Esophagus muscularis mucosa (tissue), 4 donors: ENCODE measurements around the gene UNKL. TPM values are rescaled to one million over a fixed set of nuclear protein-coding genes. Genes with fewer than 3 reads are reported as not detected.

Source experiments
- DNase-seq: peaks from one replicate; pipeline ENCODE4 v3.0.0-alpha.2; 2017; ENCODE audit errors: extremely low spot score
- H3K27ac ChIP-seq, 4 donors: fragments of 200-600 bp; sonication (generic); replicated peaks in 1 of 4; 1 replicate in 3 of 4; 2 replicates in 1 of 4; pipeline ENCODE4 v1.5.1; 2016 to 2019; ENCODE audit warnings: mild to moderate bottlenecking in 1 of 4
- H3K27me3 ChIP-seq, 4 donors: fragments of 200-600 bp; sonication (generic); one replicate each; pipeline versions ENCODE4 v1.5.1 to v1.6.0; 2016 to 2019
- H3K36me3 ChIP-seq, 4 donors: fragments of 200-600 bp; sonication (generic); one replicate each; pipeline ENCODE4 v1.5.1; 2016 to 2019
- H3K4me1 ChIP-seq, 4 donors: fragments of 200-600 bp; sonication (generic); one replicate each; pipeline ENCODE4 v1.5.1; 2016 to 2019
- H3K4me3 ChIP-seq, 4 donors: fragments of 200-600 bp; sonication (generic); 1 replicate in 2 of 4; 2 replicates in 2 of 4; pipeline ENCODE4 v1.5.1; 2016 to 2019; ENCODE audit warnings: mild to moderate bottlenecking in 4 of 4, moderate library complexity in 1 of 4
- H3K9me3 ChIP-seq, 4 donors: fragments of 200-600 bp; sonication (generic); 1 replicate in 3 of 4; 2 replicates in 1 of 4; pipeline ENCODE4 v1.5.1; 2016 to 2019
- EP300 ChIP-seq: sonication (generic); formaldehyde crosslinking; IDR thresholded peaks from one replicate; pipeline ENCODE4 v1.6.1; 2017; ENCODE audit warnings: antibody characterized with exemption
- POLR2A ChIP-seq: fragments of 450-650 bp; IDR thresholded peaks from one replicate; pipeline ENCODE4 v1.6.1; 2017; ENCODE audit warnings: antibody characterized with exemption, moderate library complexity, mild to moderate bottlenecking, low read depth
- POLR2AphosphoS5 ChIP-seq, 2 donors: sonication (generic); formaldehyde crosslinking; IDR thresholded peaks; one replicate each; pipeline ENCODE4 v1.6.1; 2017; ENCODE audit warnings: antibody characterized with exemption in 2 of 2
- WGBS: methylation state at CpG from one replicate; pipeline ENCODE4 v1.1.5; 2018; 5-methylcytosine and 5-hydroxymethylcytosine counted together
- intact Hi-C: fragments of 100-400 bp; cut with DNase I; formaldehyde crosslinking; loops from one replicate; pipeline ENCODE4 v1.15.1; 2023
- total RNA-seq, 4 donors: library from RNA; depleted of rRNA; stranded (reverse); fragments of >200 nt; gene quantifications; one replicate each; pipeline versions ENCODE4 v1.1.0 to v1.2.1, GENCODE V29; 2016
- TF ChIP-seq, protein P1 (sequence below), 3 experiments: fragments of 200-600 bp in 2 of 3; fragments of 450-650 bp in 1 of 3; sonication (generic) in 2 of 3; IDR thresholded peaks; one replicate each; pipeline ENCODE4 v1.5.1; 2017 to 2019; ENCODE audit warnings: antibody characterized with exemption in 3 of 3, mild to moderate bottlenecking in 2 of 3, moderate library complexity in 1 of 3

Gene UNKL
- total RNA-seq, 4 donors from 2014 or later: 9.3 to 23.7 (median 16.5) TPM

- H3K27me3 ChIP-seq: peaks cover 8 to 93% (median 36%) of the 10 kb centered on the region in 4 donors
- intact Hi-C loops: no loop called here
- TF ChIP-seq EP300 (no peak), POLR2AphosphoS5 (IDR thresholded peaks at IDR 0.05) (no peak), POLR2A (no peak)
- TF ChIP-seq, protein P1, sequence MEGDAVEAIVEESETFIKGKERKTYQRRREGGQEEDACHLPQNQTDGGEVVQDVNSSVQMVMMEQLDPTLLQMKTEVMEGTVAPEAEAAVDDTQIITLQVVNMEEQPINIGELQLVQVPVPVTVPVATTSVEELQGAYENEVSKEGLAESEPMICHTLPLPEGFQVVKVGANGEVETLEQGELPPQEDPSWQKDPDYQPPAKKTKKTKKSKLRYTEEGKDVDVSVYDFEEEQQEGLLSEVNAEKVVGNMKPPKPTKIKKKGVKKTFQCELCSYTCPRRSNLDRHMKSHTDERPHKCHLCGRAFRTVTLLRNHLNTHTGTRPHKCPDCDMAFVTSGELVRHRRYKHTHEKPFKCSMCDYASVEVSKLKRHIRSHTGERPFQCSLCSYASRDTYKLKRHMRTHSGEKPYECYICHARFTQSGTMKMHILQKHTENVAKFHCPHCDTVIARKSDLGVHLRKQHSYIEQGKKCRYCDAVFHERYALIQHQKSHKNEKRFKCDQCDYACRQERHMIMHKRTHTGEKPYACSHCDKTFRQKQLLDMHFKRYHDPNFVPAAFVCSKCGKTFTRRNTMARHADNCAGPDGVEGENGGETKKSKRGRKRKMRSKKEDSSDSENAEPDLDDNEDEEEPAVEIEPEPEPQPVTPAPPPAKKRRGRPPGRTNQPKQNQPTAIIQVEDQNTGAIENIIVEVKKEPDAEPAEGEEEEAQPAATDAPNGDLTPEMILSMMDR (IDR thresholded peaks at IDR 0.05): no peak
- peaks cover 0 to 7% (median 3%) of the 10 kb centered on the region in 4 donors for H3K9me3 ChIP-seq
- H3K4me1 ChIP-seq: peaks cover 28 to 42% (median 37%) of the 10 kb centered on the region in 4 donors
- no peak overlapping the region for H3K27ac ChIP-seq
- 28% methylated on average over 5 of the region's 9 CpGs for WGBS
- no peaks in the 10 kb centered on the region for H3K36me3 ChIP-seq
- DNase-seq: no peak
- H3K4me3 ChIP-seq: peak overlapping the region in 2 of 4 donors; percentile 47 to 49
Observed at GRCh38 chr16:1334739-1335138, 79.8 kb downstream of the UNKL start.

- no peak overlapping the region for H3K27ac ChIP-seq
- intact Hi-C loops: no loop called here
Observed at GRCh38 chr16:1333854-1334700, 80.4 kb downstream of the UNKL start.

GRCh38 chr16:1333149-1333812, 81.2 kb downstream of the UNKL start, which contains the start of gene BAIAP3:
Gene BAIAP3, plus strand, starts transcription at chr16:1333645. Its CDS starts 4,905 bp downstream, at chr16:1338550.
- peaks cover 0 to 7% (median 3%) of the 10 kb centered on the region in 4 donors for H3K9me3 ChIP-seq
- peaks cover 28 to 42% (median 37%) of the 10 kb centered on the region in 4 donors for H3K4me1 ChIP-seq
- no peaks in the 10 kb centered on the region for H3K36me3 ChIP-seq
- WGBS: 1% methylated on average over 18 of the region's 83 CpGs
- TF ChIP-seq, protein P1 (IDR thresholded peaks at IDR 0.05): no peak
- peak in 1 of 2 donors; percentile 21 for TF ChIP-seq POLR2AphosphoS5 (IDR thresholded peaks at IDR 0.05)
- DNase-seq: no peak
- H3K27ac ChIP-seq: no peak within 1 kb of the TSS
- intact Hi-C loops: no loop called here
- peaks cover 8 to 81% (median 36%) of the 10 kb centered on the region in 4 donors for H3K27me3 ChIP-seq
- peak within 1 kb of the TSS; percentile 43 to 56 (median 48) for H3K4me3 ChIP-seq

More at GRCh38 chr16:1333854-1334700, 80.4 kb downstream of the UNKL start:
- Histone ChIP-seq H3K36me3 (no peaks in the 10 kb centered on the region), H3K4me1 (peaks cover 28 to 42% (median 37%) of the 10 kb centered on the region in 4 donors), H3K27me3 (peaks cover 8 to 88% (median 36%) of the 10 kb centered on the region in 4 donors), H3K9me3 (peaks cover 0 to 7% (median 3%) of the 10 kb centered on the region in 4 donors), H3K4me3 (peak overlapping the region; percentile 43 to 56 (median 48))
- TF ChIP-seq POLR2AphosphoS5 (IDR thresholded peaks at IDR 0.05): no peak
- no peak for TF ChIP-seq EP300
- no peak for TF ChIP-seq POLR2A
- 2% methylated on average over 51 of the region's 78 CpGs for WGBS
- no peak for DNase-seq

DNA sequence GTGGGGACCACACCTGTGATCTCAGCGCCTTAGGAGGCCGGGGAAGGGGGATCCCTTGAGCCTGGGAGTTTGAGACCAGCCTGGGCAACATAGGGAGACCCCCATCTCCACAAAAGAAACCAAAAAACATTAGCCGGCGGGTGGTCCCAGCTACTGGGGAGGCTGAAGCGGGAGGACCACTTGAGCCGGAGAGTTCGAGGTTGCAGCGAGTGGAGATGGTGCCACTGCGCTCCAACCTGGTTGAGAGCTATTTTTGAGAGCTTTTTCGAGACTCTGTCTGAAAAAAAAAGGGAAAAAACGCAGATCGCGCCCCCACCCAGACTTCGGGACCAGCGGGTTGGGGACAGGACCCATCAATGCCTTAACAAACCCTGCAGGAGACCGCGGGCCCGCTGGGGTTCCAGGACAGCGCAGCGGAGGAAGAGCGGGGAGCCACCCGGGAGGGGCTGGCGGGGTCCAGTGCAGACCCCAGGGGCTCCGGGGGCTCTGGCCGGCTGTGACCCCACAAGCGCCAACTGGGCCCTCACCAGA, 81.8 kb downstream of the UNKL start:
- H3K4me1 ChIP-seq: peaks cover 28 to 42% (median 37%) of the 10 kb centered on the region in 4 donors
- H3K27me3 ChIP-seq: peaks cover 8 to 75% (median 36%) of the 10 kb centered on the region in 4 donors

More for the DNA sequence above, 81.8 kb downstream of the UNKL start:
- DNase-seq: no peak
- intact Hi-C loops: no loop called here
- WGBS: 7% methylated on average over 18 of the region's 26 CpGs
- peak overlapping the region; percentile 43 to 56 (median 48) for H3K4me3 ChIP-seq
- no peak for TF ChIP-seq POLR2AphosphoS5 (IDR thresholded peaks at IDR 0.05)
- TF ChIP-seq, protein P1 (IDR thresholded peaks at IDR 0.05): no peak
- TF ChIP-seq POLR2A: no peak
- no peak for TF ChIP-seq EP300
- no peaks in the 10 kb centered on the region for H3K36me3 ChIP-seq
- H3K27ac ChIP-seq: no peak overlapping the region
- peaks cover 0 to 7% (median 3%) of the 10 kb centered on the region in 4 donors for H3K9me3 ChIP-seq
